NCI-H128 (cell line): Measurements from ENCODE around the gene KIRREL3.

Source experiments
- DNase-seq: peaks from one replicate; lab custom pipeline; 2025; ENCODE audit not compliant: unreplicated experiment; lab: John Stamatoyannopoulos, UW

Gene KIRREL3

GRCh38 chr11:126640186-126640585, 360.4 kb downstream of the KIRREL3 start:
- no peak for DNase-seq

- DNase-seq: no peak
Measured at GRCh38 chr11:126639692-126640091, 360.9 kb downstream of the KIRREL3 start.

- no peak for DNase-seq
Measured at GRCh38 chr11:126638648-126639047, 361.9 kb downstream of the KIRREL3 start.

- DNase-seq: no peak
Measured at GRCh38 chr11:126637795-126638175, 362.8 kb downstream of the KIRREL3 start.

GRCh38 chr11:126636911-126637794, 363.4 kb downstream of the KIRREL3 start:
- DNase-seq: no peak

GRCh38 chr11:126635511-126635910, 365.1 kb downstream of the KIRREL3 start:
- no peak for DNase-seq

- DNase-seq: no peak
Measured at GRCh38 chr11:126634963-126635362, 365.6 kb downstream of the KIRREL3 start.

GRCh38 chr11:126633330-126633729, 367.2 kb downstream of the KIRREL3 start:
- DNase-seq: no peak

- DNase-seq: no peak
Measured at GRCh38 chr11:126630893-126631798, 369.4 kb downstream of the KIRREL3 start.

- DNase-seq: no peak
Measured at GRCh38 chr11:126630488-126630887, 370.1 kb downstream of the KIRREL3 start.

GRCh38 chr11:126628790-126629621, 371.6 kb downstream of the KIRREL3 start:
- no peak for DNase-seq

GRCh38 chr11:126628450-126628789, 372.1 kb downstream of the KIRREL3 start:
- DNase-seq: no peak

GRCh38 chr11:126627421-126627820, 373.1 kb downstream of the KIRREL3 start:
- DNase-seq: no peak

GRCh38 chr11:126624506-126624905, 376.1 kb downstream of the KIRREL3 start:
- no peak for DNase-seq

GRCh38 chr11:126619516-126619915, 381.1 kb downstream of the KIRREL3 start:
- no peak for DNase-seq

- DNase-seq: no peak
Measured at GRCh38 chr11:126615845-126616244, 384.7 kb downstream of the KIRREL3 start.

- DNase-seq: no peak
Measured at GRCh38 chr11:126613272-126613671, 387.3 kb downstream of the KIRREL3 start.

GRCh38 chr11:126612671-126613070, 387.9 kb downstream of the KIRREL3 start:
- no peak for DNase-seq

GRCh38 chr11:126611438-126611837, 389.1 kb downstream of the KIRREL3 start:
- no peak for DNase-seq

- no peak for DNase-seq
Measured at GRCh38 chr11:126608658-126609057, 391.9 kb downstream of the KIRREL3 start.
